Stimulated activated CD4-positive, alpha-beta T cell treated with anti-CD3 and anti-CD28 coated beads, Interleukin-1b, Interleukin-23, amount 100 ng/mL, for 4 hours (primary cell): ENCODE measurements around the gene RGS12.

ENCODE experiments used
- DNase-seq, 2 donors: peaks; one replicate each; pipeline ENCODE4 v3.0.0-alpha.2; 2020; ENCODE audit warnings: low read depth in 2 of 2

RGS12 gene

GRCh38 chr4:3253808-3254207 lies 39.0 kb upstream of the RGS12 start:
- no peak for DNase-seq

- no peak for DNase-seq
Measured at GRCh38 chr4:3254302-3255131, 38.3 kb upstream of the RGS12 start.

- DNase-seq: no peak
Measured at GRCh38 chr4:3255611-3256186, 37.1 kb upstream of the RGS12 start.

- no peak for DNase-seq
Measured at GRCh38 chr4:3256230-3257102, 36.4 kb upstream of the RGS12 start.

- no peak for DNase-seq
Measured at GRCh38 chr4:3257103-3257555, 35.7 kb upstream of the RGS12 start.

- no peak for DNase-seq
Measured at GRCh38 chr4:3257556-3258482, 35.0 kb upstream of the RGS12 start.

GRCh38 chr4:3261411-3262207 lies 31.2 kb upstream of the RGS12 start:
- no peak for DNase-seq

- no peak for DNase-seq
Measured at GRCh38 chr4:3262208-3263052, 30.4 kb upstream of the RGS12 start.

- no peak for DNase-seq
Measured at GRCh38 chr4:3263053-3263875, 29.6 kb upstream of the RGS12 start.

GRCh38 chr4:3263876-3264193 lies 29.0 kb upstream of the RGS12 start:
- DNase-seq: no peak

GRCh38 chr4:3266076-3266475 lies 26.7 kb upstream of the RGS12 start:
- no peak for DNase-seq

GRCh38 chr4:3267576-3268394 lies 25.0 kb upstream of the RGS12 start:
- no peak for DNase-seq

- no peak for DNase-seq
Measured at GRCh38 chr4:3268395-3269104, 24.3 kb upstream of the RGS12 start.

GRCh38 chr4:3269105-3269927 lies 23.5 kb upstream of the RGS12 start:
- DNase-seq: no peak

GRCh38 chr4:3269991-3270611 lies 22.7 kb upstream of the RGS12 start:
- DNase-seq: no peak

GRCh38 chr4:3271131-3271530 lies 21.7 kb upstream of the RGS12 start:
- DNase-seq: no peak
